ENCODE results near the gene FAM240A.
"Not testable (repeated sequence)": the region's sequence is repeated elsewhere in the genome, so short reads cannot be mapped to it uniquely, and the experiment has no call there.

FAM240A gene

DNA sequence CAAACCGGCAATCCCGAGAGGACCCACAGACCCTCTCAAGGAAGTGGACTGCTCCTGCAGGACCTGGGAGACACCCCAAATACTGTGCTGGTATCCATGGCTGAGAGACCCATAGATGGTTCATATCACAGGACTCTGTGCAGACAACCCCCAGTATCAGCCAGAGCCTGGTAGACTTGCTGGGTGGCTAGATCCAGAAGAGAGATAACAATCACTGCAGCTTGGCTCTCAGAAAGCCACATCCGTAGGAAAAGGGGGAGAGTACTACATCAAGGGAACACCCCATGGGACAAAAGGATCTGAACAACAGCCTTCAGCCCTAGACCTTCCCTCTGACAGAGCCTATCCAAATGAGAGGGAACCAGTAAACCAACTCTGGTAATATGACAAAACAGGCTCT is 25.1 kb upstream of the FAM240A start:
- DNase-seq, result not testable (repeated sequence)

DNA sequence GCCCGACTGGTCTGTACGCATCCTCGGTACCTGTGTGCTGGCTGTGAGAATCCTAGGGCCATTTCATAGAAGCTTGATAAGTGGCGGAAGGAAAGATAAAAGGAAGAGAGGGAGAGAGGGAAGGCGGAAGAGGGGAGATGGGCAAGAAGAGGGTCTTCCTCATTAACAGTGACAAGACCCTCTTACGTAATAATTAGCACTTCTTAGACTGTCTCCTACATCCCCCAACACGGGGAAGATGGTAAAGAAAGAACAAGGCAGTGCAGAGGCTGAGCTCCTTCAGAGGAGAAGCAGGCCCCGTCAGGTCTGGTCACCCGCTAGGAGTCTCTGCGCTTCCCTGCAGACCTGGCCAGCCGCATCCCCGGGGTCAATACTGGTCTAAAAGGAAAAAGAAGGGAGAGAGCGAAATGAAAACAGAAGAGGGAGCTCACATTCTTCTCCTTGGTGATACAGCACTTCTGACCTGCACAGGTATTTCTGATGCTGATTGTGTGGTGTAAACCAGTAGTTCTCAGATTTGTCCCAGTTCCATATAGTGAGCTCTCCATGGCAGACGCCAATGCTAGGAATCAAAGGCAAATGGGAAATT is 19.0 kb upstream of the FAM240A start:
- no peak for DNase-seq

DNA sequence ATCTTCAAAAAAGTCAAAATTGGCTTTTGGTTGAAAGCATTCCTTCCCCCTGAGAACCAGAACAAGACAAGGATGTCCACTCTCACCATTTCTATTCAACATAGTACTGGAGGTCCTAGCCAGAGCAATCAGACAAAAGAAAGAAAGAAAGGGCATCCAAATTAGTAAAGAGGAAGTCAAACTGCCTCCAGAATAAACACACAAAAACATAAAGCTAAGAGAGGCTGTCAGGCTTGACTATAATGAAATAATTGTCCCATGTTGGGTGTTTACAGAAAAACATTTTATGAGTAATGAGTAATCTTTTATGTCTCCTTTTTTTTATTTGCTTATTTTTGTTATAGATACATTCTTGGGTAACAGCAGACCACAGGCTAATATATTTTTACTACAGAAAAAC is 18.3 kb upstream of the FAM240A start:
- no peak for DNase-seq

DNA sequence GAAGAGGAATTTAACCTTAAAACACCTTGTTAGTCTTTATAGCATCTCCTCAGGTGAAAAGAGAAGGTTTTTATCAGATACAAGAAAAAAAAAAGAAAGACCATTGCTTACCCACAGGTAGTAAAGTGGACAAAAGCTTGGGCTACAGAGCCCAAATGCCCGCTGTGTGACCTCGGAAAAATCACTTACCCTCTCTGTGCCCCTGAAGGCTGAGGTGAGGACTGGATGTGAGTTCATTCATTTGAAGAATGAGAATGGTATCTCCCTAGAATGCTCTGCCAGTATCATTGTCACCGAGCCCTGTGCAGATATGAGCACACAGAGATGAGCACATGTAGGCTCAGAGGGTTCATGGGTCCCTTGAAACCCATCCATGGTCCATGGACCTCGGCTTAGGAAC is 17.6 kb upstream of the FAM240A start:
- no peak for DNase-seq

DNA sequence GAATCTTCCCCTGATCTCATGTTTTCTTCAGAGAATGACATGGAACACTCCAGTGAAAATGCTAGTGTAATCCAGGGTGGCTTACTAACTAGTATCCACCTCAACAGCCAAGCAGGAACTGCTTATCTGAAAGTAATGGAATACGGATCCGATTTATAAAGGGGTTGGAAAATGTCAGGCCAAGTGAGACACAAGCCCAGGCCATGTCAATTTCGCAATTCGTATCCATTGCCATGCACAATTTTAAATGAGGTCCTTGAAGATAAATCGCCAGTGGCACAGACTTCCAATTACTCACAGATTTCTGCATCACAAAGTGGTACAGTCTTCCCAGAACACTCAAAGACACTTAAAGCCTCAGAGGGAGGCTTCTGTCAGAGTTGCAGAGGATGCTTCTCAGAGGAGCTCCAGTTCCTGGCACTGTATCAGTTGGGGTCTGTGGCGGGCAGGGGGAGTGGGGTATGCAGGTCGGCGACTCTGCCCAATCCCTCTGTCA is 16.5 kb upstream of the FAM240A start:
- DNase-seq, result no peak

DNA sequence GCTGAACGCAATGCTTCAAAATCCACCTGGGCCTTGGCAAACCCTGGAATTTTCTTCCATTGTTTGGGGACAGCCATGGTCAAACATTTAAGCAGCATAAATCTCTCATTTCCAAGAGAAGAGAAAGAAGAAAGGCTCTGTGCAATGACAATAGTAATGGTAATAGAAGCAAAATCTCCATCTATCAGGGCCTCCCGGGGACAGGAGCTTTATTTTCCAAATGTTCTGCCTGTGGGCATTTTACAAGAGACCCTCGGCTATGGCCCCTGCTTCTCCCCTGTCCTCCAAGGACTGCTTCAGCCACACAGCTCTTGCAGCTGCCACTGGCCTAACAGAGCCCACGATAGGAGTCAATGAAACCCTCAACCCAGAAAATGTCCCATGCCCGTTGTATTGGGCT is 12.7 kb upstream of the FAM240A start:
- no peak for DNase-seq

DNA sequence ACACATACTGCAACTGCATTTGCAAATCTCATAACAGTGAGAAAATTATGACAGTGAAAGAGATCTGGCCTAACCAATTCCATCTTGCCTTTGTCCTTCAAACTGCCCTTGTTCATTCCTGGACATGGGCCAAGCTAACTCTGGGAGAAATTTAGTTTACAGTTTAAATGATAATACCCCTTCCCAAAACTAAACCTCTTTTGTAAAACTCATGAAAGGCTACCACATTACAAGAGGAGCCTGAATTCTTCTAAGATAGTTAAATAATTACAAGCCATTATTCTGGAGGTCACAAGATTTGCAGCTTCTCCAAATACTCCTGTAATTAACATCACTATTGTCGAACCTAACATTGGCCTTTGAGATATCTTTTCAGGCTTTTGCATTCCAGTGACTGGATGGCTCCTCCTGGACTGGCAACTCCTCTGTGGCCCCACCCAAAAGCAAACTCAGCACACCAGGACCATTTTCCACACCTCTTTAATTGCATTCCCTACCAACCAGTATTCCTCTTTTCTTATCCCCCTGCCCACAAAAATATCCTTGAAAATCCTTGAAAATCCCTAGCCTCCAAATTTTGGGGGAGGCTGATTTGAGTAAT is 8.8 kb upstream of the FAM240A start:
- DNase-seq, result no peak

DNA sequence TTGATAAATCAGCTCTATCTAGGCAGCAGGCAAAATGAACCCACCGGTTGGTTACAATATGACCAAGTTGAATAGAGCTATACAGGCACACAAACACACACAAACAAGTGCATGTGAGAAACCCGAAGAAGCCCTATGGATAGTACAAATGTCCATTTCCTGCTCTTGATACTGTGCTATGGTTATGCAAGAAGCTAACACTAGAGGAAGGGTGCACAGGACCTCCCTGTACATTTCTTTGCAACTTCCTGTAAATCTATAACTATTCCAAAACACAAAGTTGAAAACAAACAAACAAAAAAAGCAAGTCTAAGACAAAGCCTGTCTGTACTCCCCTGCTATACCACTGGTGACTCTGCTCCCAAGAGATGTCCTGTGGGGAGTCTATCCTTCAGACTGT is 8.2 kb upstream of the FAM240A start:
- DNase-seq, result no peak

DNA sequence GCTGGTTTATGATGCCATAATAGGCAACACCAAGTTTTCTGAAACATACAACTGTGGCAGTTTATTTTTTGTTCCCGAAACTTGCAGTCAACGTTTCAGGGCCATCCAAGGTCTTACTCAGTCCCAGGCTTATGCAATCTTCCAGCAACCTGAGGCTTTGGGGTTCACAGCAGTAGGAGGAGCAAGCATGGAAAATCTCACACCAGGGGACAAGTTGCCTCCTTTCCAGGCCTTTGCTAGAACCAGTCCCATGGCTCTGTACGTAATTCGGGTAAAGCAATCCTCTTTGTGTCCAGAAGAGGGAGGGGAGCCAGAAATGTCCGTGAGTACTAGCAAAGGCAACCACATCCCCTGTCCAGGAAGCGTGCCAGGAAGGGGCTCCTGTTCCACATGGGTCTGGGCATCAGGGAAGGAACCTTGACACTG is 4.7 kb upstream of the FAM240A start:
- DNase-seq, result no peak

DNA sequence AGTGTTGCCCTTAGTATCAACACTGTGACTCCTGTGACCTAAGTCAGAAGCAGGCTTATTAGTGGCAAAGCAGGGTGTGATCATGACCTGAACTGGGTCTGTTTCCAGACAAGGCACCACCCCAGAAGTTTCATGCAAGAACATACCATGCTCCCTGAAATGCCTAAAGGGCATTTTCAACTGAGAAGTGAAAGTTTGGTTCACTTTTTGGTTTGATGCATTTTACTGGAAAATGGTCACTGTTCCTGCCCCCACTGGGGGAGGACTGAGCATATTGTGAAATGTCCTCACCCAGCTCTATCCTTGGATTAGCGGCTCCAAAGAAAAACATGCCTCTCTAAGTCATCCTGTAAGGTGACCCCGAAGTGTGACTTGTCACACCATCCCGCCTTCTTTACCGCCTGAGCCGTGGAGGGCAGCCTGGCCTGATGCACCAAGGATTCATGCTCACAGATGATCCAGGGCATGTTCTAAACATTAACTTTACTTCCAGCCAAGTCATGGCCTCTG is 3.1 kb upstream of the FAM240A start:
- DNase-seq, result no peak

DNA sequence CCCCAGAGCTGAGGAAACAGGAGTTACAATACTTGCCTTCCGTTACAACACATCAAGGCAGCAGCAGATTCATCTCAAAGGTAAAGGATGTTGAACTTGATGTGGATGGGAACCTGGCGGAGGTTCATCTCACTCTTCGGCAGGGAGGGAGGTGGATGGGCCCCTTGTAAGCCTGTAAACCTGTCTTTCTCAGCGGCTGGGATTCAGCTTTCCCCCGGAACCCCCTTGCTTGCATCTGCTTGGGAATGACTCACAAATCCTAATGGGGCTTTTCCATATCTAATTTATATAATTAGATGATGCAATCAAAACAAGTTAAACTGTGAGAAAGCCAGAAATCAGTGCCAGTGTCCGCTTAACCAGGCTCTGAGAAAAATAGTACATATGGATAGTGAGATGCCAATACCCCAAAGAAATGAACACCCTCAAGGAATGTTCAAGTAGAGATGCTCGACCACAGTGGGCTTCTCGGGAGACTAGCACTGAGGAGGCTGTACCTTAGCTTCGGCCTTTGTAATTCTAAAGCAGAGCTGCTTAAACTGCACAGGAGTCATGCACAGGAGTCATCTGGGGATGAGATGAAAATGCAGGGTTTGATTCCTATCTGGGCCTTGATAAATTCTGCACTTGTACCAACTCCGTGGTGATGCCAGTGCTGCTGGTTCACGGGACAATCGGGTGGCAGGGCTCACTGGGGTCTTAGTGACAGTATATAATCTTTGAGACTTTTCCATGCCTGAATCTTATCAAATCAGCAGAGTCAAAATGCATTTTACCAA is 2.2 kb upstream of the FAM240A start:
- DNase-seq, result no peak

DNA sequence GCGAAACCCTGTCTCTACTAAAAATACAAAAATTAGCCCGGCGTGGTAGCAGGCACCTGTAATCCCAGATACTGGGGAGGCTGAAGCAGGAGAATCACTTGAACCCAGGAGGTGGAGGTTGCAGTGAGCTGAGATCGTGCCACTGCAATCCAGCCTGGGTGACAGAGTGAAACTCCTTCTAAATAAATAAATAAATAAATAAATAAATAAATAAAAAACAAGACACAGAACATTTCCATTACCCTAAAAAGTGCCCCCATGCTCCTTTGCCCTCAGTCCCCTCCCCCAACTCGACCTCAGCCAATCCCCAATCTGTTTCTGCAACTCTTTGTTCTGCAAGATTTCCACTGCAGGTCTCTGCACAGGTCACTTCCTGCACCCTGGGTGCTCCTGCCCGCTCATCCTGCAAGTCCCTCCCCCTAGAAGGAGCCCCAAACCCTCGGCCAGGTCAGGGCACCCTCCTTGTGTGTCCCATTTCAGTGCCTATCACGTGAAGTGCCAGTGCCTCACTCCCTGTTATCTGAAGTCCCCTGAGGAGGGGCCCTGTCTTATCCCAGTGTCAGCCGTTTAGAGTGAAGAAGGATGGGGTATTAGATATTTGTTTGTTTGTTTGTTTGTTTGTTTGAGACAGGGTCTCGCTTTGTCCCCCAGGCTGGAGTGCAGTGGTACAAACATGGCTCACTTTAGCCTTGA is 1.1 kb downstream of the FAM240A start:
- no peak for DNase-seq

DNA sequence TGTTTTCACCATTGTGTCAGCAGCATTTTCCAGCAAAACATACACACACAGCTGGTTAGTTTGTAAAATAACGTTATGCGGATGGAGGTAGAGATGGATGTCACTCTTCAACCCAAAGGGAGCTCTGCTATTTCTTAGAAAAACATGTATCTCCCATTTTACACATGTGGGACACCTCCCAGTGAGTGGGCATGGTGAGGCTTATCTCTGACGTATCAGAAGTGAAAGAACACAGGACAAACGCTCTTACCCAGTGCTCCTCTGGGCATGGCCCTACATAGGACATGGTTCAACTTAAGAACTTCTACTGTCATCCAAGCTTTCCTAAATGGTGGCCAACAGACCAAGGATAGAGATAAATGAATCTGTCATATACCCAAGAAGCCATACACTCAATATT is 2.1 kb downstream of the FAM240A start:
- DNase-seq, result no peak

DNA sequence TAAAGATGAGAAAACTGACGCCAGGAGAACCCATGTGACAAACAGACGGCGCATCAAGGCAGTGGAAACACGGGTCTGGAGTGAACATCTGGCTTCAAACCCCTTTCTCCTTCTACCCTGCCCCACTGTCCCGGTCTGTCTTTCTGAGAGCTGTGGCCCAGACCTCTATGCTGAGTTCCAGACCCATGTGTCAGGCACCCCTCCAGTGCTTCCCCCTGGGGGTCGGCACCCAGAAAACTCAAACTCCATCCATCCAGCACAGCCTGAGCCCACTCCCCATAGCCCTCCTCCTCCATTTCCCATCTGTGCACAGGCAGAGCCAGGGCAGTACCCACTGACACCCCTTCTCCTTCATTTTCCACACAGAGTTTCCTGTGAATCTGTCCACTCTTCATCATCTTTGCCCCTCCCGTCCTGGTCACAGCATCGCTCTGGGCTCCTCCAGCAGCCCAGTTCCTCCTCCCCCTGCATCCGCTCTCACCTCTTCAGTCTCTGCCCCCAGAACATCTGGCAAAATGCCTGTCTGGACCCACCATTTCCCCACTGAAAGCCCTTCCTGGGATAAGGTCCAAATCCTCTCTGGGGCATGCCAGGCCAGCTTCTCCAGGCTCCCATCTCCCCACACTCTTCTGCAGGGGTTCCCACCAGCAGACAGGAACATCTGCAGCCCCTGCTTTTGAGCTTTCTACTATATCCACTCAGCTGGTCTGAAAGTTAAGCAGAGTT is 2.9 kb downstream of the FAM240A start:
- no peak for DNase-seq

DNA sequence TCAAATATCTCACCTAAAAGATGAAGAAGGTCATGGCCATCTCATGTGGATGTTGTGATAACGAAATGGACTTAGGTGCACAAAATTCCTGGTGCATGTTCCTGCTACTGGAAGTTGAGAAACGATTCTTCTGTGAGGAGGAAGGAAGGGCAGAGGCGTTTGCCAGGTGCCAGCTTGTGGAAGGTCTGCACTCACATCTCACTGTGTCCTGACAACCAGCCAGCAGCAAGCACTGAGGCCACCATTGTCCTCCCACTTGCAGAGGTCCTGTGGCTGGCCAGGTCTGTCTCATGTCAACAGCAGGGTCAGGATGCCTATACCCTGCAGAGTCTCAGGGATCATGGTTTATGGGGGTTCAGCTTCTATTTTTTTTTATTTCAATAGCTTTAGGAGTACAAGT is 3.7 kb downstream of the FAM240A start:
- DNase-seq, result no peak

DNA sequence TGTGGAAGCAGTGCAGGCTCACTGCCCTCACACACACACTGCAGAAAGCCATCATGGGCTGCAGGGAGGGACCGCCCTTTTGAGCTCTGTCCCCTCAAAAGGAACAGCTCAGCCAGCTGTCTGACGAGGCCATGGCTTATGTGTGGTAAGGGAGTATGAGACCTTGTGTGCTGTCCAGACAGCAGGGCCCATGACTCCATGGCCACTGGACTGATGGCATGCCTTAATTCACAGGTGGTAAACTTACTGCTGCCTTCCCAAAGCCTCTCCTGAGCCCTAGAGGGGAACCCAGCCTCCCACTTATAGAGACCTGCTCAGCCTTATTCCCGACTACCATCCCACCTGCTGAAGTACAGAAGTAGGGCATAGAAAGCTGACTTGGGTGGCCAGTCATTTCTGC is 5.6 kb downstream of the FAM240A start:
- no peak for DNase-seq

DNA sequence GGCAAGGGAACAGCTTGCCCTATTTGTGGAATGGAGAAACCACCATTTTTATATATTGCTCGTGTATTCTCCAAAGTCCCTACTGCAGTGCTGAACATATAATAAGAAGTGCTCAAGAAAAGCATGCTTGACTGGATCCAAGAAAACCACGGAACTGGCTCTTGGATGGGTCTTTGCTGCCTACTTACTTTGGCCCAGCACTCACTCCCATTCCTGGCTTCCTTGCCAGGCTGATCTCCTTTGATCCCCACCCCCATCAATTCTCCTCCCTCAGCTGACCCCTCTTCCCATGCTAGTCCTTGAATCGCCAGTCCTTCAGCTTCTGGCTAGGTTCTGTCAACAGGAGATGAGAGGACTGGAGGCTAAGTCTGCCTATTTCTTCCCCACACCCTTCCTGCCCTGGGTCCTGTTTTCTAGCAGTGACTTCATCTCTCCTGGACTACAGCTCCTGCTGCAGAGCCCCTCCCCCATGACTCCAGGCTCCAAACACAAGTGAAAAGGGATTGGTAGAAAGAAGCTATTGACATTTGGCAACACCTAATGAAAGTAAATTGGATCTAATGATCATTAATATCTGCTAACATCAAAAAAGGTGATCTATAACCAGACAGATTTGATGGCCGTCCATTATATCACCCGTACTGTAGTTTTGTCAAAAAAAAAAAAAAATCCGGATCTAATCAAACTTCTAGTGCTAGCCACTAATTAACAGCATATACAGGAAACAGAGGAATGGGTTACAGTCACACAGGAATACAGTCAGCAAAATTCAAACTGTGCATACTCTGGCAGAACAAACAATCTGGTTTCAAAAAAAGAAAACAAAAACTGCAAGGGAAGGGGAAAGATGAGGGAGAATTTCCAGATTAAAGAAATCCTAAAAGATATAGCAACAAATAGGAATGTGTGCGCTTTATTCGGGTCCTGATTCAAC is 7.8 kb downstream of the FAM240A start:
- DNase-seq, result no peak

DNA sequence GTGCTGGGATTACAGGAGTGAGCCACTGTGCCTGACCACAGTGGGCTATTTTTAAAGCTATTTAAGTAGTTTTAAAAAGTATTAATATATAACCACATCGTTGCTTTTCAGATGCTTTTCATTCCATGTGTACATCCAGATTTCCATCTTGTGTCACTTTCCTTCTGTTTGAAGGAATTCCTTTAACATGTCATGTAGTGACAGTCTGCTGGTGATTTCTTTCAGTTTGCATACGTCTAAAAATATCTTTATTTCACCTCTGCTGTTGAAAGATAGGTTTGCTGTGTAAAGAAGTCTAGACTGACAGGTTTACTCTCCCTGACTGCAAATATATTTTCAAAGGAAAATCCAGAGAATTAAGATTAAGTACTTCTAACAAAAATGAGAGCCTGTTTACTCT is 12.2 kb downstream of the FAM240A start:
- DNase-seq, result no peak

DNA sequence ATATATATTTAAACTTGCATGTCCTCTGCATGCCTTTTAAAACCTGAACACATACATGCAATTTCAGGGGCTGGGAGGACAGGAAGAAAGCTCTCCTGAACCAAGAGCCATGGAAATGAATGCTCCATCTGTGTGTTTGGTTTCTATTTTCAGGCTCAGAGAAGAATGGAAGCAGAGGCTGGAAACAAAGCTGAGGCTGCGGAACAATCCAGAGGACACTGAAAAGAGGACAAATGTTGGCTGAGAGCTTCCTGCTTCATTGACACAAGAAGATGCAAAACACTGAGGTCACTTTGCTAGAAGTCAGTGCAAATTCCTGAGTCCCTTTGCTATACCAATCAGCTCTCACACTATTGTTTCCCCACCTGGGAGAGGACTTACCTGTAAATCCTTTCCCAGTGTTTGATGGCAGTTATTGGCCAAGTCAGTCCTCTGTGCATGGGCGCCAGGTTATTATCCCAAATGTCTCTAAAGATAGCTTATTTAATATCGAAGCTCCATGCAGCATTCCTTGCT is 12.7 kb downstream of the FAM240A start:
- no peak for DNase-seq

DNA sequence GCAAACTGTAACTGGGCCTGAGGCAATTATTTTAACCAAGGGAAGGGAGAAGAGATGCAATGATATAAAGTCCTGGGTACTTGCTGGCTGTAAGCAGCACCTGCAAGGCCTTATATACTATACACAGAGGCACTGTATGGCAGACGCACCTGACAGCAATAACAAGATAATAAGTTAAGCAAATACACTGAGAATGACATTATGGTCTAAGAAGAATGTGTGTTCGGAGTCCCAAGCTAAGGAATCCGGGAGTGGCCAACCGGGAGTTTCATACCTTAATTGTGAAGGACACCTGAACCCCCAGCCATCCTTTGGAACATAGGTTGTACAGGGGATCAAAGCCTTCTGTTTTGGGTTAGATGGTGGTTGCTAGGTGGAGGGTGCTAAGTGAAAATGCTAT is 13.7 kb downstream of the FAM240A start:
- no peak for DNase-seq

DNA sequence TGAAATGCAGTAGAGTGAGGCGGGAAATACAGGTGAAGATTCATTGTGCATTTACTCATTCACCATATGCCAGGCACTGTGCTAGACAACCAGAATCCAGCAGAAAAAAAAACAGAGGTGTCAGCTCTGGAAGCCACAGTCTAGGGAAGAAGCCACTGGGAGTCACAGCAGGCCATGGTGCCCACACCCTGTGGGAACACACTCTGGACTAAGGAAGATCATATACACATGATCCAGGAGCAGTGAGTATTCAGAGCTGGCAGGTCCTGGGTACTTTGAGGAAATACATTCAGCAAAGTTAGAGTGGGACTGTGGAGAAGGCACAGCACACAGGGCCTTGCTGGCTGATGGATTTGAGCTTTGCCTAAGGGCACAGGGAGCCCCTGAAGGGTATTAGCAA is 14.8 kb downstream of the FAM240A start:
- no peak for DNase-seq
